ENCODE measurements around the gene LRMDA.

DNA sequence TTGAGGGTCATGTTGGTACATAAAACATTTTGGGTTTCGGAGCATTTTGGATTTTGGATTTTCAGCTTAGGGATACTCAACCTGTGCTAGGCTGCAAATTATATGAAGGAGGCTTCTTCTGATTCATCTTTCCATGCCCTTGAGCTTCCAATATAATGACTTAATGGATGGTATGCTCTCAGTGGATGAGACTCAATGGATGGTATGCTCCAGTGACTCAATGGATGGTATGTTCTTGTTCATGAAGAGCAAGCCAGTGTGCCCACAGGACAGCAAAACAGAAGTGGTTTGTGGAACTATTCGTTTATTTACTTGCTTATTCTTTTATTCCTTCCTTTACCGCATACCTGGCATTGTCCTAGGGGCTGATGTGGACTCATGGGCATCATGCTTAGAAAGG, 969.6 kb downstream of the LRMDA start:
- TF ChIP-seq EZH2 (IDR thresholded peaks at IDR 0.05) (no peak), EZH2phosphoT487 (IDR thresholded peaks at IDR 0.05) (no peak)
- TF ChIP-seq, protein P1, sequence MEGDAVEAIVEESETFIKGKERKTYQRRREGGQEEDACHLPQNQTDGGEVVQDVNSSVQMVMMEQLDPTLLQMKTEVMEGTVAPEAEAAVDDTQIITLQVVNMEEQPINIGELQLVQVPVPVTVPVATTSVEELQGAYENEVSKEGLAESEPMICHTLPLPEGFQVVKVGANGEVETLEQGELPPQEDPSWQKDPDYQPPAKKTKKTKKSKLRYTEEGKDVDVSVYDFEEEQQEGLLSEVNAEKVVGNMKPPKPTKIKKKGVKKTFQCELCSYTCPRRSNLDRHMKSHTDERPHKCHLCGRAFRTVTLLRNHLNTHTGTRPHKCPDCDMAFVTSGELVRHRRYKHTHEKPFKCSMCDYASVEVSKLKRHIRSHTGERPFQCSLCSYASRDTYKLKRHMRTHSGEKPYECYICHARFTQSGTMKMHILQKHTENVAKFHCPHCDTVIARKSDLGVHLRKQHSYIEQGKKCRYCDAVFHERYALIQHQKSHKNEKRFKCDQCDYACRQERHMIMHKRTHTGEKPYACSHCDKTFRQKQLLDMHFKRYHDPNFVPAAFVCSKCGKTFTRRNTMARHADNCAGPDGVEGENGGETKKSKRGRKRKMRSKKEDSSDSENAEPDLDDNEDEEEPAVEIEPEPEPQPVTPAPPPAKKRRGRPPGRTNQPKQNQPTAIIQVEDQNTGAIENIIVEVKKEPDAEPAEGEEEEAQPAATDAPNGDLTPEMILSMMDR (IDR thresholded peaks at IDR 0.05) = no peak

Data from neural progenitor cell (in vitro differentiated cells).